ENCODE data around the gene AHCYL2.
"Not testable (repeated sequence)": the region's sequence is repeated elsewhere in the genome, so short reads cannot be mapped to it uniquely, and the experiment has no call there.

AHCYL2 gene

GRCh38 chr7:129282865-129283264 lies 58.0 kb downstream of the AHCYL2 start:
- in situ Hi-C loops (cut with HindIII; ENCODE audit: low sequenced_read_pairs), result no loop called here

- in situ Hi-C loops (cut with HindIII; ENCODE audit: low sequenced_read_pairs), result no loop called here
These were observed 59.1 kb downstream of the AHCYL2 start for GRCh38 chr7:129283936-129284335.

- in situ Hi-C loops (cut with HindIII; ENCODE audit: low sequenced_read_pairs), result no loop called here
These were observed 60.3 kb downstream of the AHCYL2 start for GRCh38 chr7:129285111-129285510.

GRCh38 chr7:129292861-129293260 lies 68.0 kb downstream of the AHCYL2 start:
- in situ Hi-C loops (cut with HindIII; ENCODE audit: low sequenced_read_pairs), result no loop called here

GRCh38 chr7:129295015-129295423 lies 70.2 kb downstream of the AHCYL2 start:
- in situ Hi-C loops (cut with HindIII; ENCODE audit: low sequenced_read_pairs), result loop anchor here (5.0 kb wide), 1 partner anchor 83 kb away; no protein-coding TSS in a partner anchor

GRCh38 chr7:129298268-129298893 lies 73.6 kb downstream of the AHCYL2 start:
- in situ Hi-C loops (cut with HindIII; ENCODE audit: low sequenced_read_pairs), result loop anchor here (5.0 kb wide), 1 partner anchor 86 kb away; no protein-coding TSS in a partner anchor

GRCh38 chr7:129299889-129300288 lies 75.1 kb downstream of the AHCYL2 start:
- in situ Hi-C loops (cut with HindIII; ENCODE audit: low sequenced_read_pairs), result loop anchor here (5.0 kb wide), 1 partner anchor 88 kb away; no protein-coding TSS in a partner anchor

- in situ Hi-C loops (cut with HindIII; ENCODE audit: low sequenced_read_pairs), result not testable (repeated sequence)
These were observed 75.5 kb downstream of the AHCYL2 start for GRCh38 chr7:129300299-129300698.

GRCh38 chr7:129307592-129307991 lies 82.8 kb downstream of the AHCYL2 start:
- in situ Hi-C loops (cut with HindIII; ENCODE audit: low sequenced_read_pairs), result no loop called here

- in situ Hi-C loops (cut with HindIII; ENCODE audit: low sequenced_read_pairs), result no loop called here
These were observed 83.2 kb downstream of the AHCYL2 start for GRCh38 chr7:129308047-129308446.

GRCh38 chr7:129311429-129311828 lies 86.6 kb downstream of the AHCYL2 start:
- in situ Hi-C loops (cut with HindIII; ENCODE audit: low sequenced_read_pairs), result no loop called here

- in situ Hi-C loops (cut with HindIII; ENCODE audit: low sequenced_read_pairs), result no loop called here
These were observed 88.5 kb downstream of the AHCYL2 start for GRCh38 chr7:129313282-129313681.

GRCh38 chr7:129315960-129316359 lies 91.1 kb downstream of the AHCYL2 start:
- in situ Hi-C loops (cut with HindIII; ENCODE audit: low sequenced_read_pairs), result no loop called here

GRCh38 chr7:129317450-129317849 lies 92.6 kb downstream of the AHCYL2 start:
- in situ Hi-C loops (cut with HindIII; ENCODE audit: low sequenced_read_pairs), result no loop called here

GRCh38 chr7:129327076-129327475 lies 102.2 kb downstream of the AHCYL2 start:
- in situ Hi-C loops (cut with HindIII; ENCODE audit: low sequenced_read_pairs), result no loop called here

GRCh38 chr7:129332254-129333035 lies 107.6 kb downstream of the AHCYL2 start:
- in situ Hi-C loops (cut with HindIII; ENCODE audit: low sequenced_read_pairs), result no loop called here

GRCh38 chr7:129334473-129334872 lies 109.6 kb downstream of the AHCYL2 start:
- in situ Hi-C loops (cut with HindIII; ENCODE audit: low sequenced_read_pairs), result no loop called here

GRCh38 chr7:129338450-129338849 lies 113.6 kb downstream of the AHCYL2 start:
- in situ Hi-C loops (cut with HindIII; ENCODE audit: low sequenced_read_pairs), result no loop called here

GRCh38 chr7:129341212-129341611 lies 116.4 kb downstream of the AHCYL2 start:
- in situ Hi-C loops (cut with HindIII; ENCODE audit: low sequenced_read_pairs), result loop anchor here (5.0 to 10.0 kb wide), 2 partner anchors 46 to 414 kb away; no protein-coding TSS in a partner anchor

- in situ Hi-C loops (cut with HindIII; ENCODE audit: low sequenced_read_pairs), result loop anchor here (5.0 to 10.0 kb wide), 2 partner anchors 45 to 413 kb away; no protein-coding TSS in a partner anchor
These were observed 117.3 kb downstream of the AHCYL2 start for GRCh38 chr7:129341816-129342806.
